Gastrocnemius medialis (tissue), 4 donors: ENCODE measurements around the gene FMN2.

Source experiments
- POLR2A ChIP-seq, 2 donors: fragments of 450-650 bp; IDR thresholded peaks; one replicate each; pipeline ENCODE4 v1.6.1; 2017; ENCODE audit warnings: antibody characterized with exemption in 2 of 2, mild to moderate bottlenecking in 2 of 2, moderate library complexity in 2 of 2
- TF ChIP-seq, protein P1 (sequence below), 5 experiments: fragments of 450-650 bp in 3 of 5; fragments of 200-600 bp in 2 of 5; sonication (generic) in 2 of 5; IDR thresholded peaks in 4 of 5; conservative IDR thresholded peaks in 1 of 5; 1 replicate in 4 of 5; 2 replicates in 1 of 5; pipeline ENCODE4 v1.5.1; 2016 to 2019; ENCODE audit warnings: antibody characterized with exemption in 5 of 5, mild to moderate bottlenecking in 3 of 5, moderate library complexity in 3 of 5

- no peak for TF ChIP-seq POLR2A (IDR thresholded peaks at IDR 0.05)
- TF ChIP-seq, protein P1, sequence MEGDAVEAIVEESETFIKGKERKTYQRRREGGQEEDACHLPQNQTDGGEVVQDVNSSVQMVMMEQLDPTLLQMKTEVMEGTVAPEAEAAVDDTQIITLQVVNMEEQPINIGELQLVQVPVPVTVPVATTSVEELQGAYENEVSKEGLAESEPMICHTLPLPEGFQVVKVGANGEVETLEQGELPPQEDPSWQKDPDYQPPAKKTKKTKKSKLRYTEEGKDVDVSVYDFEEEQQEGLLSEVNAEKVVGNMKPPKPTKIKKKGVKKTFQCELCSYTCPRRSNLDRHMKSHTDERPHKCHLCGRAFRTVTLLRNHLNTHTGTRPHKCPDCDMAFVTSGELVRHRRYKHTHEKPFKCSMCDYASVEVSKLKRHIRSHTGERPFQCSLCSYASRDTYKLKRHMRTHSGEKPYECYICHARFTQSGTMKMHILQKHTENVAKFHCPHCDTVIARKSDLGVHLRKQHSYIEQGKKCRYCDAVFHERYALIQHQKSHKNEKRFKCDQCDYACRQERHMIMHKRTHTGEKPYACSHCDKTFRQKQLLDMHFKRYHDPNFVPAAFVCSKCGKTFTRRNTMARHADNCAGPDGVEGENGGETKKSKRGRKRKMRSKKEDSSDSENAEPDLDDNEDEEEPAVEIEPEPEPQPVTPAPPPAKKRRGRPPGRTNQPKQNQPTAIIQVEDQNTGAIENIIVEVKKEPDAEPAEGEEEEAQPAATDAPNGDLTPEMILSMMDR (IDR thresholded peaks at IDR 0.05 in 4 of 5, conservative IDR thresholded peaks at IDR 0.05 in 1 of 5) = no peak
Measured at GRCh38 chr1:240239309-240239708, 147.6 kb downstream of the FMN2 start.
